Ovary (tissue), 3 donors: ENCODE data around the gene USP13.
"Not testable (repeated sequence)": the region's sequence is repeated elsewhere in the genome, so short reads cannot be mapped to it uniquely, and the experiment has no call there.

ENCODE experiments used
- EP300 ChIP-seq: sonication (generic); formaldehyde crosslinking; IDR thresholded peaks from one replicate; pipeline ENCODE4 v1.6.1; 2017; ENCODE audit warnings: antibody characterized with exemption
- POLR2A ChIP-seq: fragments of 450-650 bp; IDR thresholded peaks from one replicate; pipeline ENCODE4 v1.6.1; 2017; ENCODE audit warnings: antibody characterized with exemption, mild to moderate bottlenecking, moderate library complexity
- TF ChIP-seq, protein P1 (sequence below), 3 donors: fragments of 450-650 bp in 2 of 3; fragments of 200-600 bp in 1 of 3; IDR thresholded peaks; one replicate each; pipeline versions ENCODE4 v1.5.1 to v1.8.0; 2016 to 2022; ENCODE audit warnings: antibody characterized with exemption in 3 of 3, mild to moderate bottlenecking in 1 of 3
- donor health status: DM: no; HTN: no; CAD: no.

- TF ChIP-seq, protein P1, sequence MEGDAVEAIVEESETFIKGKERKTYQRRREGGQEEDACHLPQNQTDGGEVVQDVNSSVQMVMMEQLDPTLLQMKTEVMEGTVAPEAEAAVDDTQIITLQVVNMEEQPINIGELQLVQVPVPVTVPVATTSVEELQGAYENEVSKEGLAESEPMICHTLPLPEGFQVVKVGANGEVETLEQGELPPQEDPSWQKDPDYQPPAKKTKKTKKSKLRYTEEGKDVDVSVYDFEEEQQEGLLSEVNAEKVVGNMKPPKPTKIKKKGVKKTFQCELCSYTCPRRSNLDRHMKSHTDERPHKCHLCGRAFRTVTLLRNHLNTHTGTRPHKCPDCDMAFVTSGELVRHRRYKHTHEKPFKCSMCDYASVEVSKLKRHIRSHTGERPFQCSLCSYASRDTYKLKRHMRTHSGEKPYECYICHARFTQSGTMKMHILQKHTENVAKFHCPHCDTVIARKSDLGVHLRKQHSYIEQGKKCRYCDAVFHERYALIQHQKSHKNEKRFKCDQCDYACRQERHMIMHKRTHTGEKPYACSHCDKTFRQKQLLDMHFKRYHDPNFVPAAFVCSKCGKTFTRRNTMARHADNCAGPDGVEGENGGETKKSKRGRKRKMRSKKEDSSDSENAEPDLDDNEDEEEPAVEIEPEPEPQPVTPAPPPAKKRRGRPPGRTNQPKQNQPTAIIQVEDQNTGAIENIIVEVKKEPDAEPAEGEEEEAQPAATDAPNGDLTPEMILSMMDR (IDR thresholded peaks at IDR 0.05) = not testable (repeated sequence)
- not testable (repeated sequence) for TF ChIP-seq EP300, POLR2A
Observed at GRCh38 chr3:179643837-179644236, 9.0 kb upstream of the USP13 start.
